Tibial nerve (tissue), 4 donors: ENCODE results near the gene FAM174A. TPM values are rescaled to one million over a fixed set of nuclear protein-coding genes. Genes with fewer than 3 reads are reported as not detected.

ENCODE experiments used
- DNase-seq, 2 donors: peaks; one replicate each; pipeline ENCODE4 v3.0.0-alpha.2; 2019; ENCODE audit warnings: low spot score in 2 of 2
- H3K27ac ChIP-seq, 4 donors: fragments of 200-600 bp; sonication (generic) in 3 of 4; one replicate each; pipeline ENCODE4 v1.5.1; 2017 to 2019; ENCODE audit warnings: mild to moderate bottlenecking in 1 of 4
- H3K27me3 ChIP-seq, 2 donors: fragments of 200-600 bp; sonication (generic) in 1 of 2; one replicate each; pipeline versions ENCODE4 v1.5.1 to v1.6.0; 2017 to 2019
- H3K36me3 ChIP-seq, 3 donors: fragments of 200-600 bp; sonication (generic); one replicate each; pipeline ENCODE4 v1.5.1; 2018 to 2019
- H3K4me1 ChIP-seq, 4 donors: fragments of 200-600 bp; sonication (generic) in 3 of 4; one replicate each; pipeline ENCODE4 v1.5.1; 2017 to 2019
- H3K4me3 ChIP-seq, 4 donors: fragments of 200-600 bp; sonication (generic) in 3 of 4; one replicate each; pipeline ENCODE4 v1.5.1; 2017 to 2019; ENCODE audit warnings: mild to moderate bottlenecking in 1 of 4, moderate library complexity in 1 of 4
- H3K9me3 ChIP-seq, 4 donors: fragments of 200-600 bp; sonication (generic) in 3 of 4; one replicate each; pipeline ENCODE4 v1.5.1; 2017 to 2019
- EP300 ChIP-seq, 2 donors: sonication (generic); formaldehyde crosslinking; IDR thresholded peaks; one replicate each; pipeline ENCODE4 v1.6.1; 2017; ENCODE audit warnings: antibody characterized with exemption in 2 of 2, mild to moderate bottlenecking in 1 of 2
- POLR2A ChIP-seq, 2 donors: fragments of 450-650 bp; IDR thresholded peaks; one replicate each; pipeline ENCODE4 v1.6.1; 2017; ENCODE audit warnings: antibody characterized with exemption in 2 of 2, mild to moderate bottlenecking in 2 of 2, moderate library complexity in 2 of 2
- WGBS, 2 donors: methylation state at CpG; one replicate each; pipeline ENCODE4 v1.1.5; 2018; 5-methylcytosine and 5-hydroxymethylcytosine counted together
- total RNA-seq, 4 donors: library from RNA; depleted of rRNA; stranded (reverse); fragments of >200 nt; gene quantifications; one replicate each; pipeline ENCODE4 v1.1.0, GENCODE V29; 2016
- TF ChIP-seq, protein P1 (sequence below), 5 experiments: fragments of 200-600 bp in 3 of 5; fragments of 450-650 bp in 2 of 5; sonication (generic) in 3 of 5; IDR thresholded peaks; one replicate each; pipeline ENCODE4 v1.5.1; 2016 to 2019; ENCODE audit warnings: antibody characterized with exemption in 5 of 5, mild to moderate bottlenecking in 3 of 5, moderate library complexity in 2 of 5

The FAM174A gene
- total RNA-seq, 4 donors from 2014 or later = 39.5 to 66.9 (median 45.5) TPM

DNA sequence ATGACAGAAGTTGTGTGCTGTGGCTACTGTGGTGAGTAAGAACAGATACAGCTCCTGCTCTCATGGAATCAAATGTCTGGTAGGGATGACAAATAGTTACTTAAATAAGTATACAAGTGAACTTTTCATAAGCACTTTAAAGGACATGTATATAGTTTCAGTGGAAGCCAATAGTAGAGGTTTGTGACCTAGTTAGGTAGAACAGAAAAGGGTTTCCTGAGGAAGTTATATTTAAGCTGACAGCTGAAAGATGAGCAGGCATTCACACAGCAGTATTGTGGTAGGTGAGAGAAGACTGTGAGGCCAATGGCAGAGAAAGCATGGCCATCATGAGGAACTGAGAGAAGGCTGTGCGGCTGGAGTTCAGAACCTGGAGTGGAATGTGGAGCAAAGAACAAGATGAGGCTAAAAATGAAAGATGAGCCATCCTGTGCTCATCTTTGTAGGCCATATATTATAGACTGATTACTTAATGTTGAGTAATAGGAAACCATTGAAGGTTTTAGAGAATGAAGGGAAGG, 15.4 kb downstream of the FAM174A start:
- Histone ChIP-seq H3K4me1 (no peaks in the 10 kb centered on the region), H3K27ac (no peak overlapping the region), H3K9me3 (no peaks in the 10 kb centered on the region), H3K4me3 (no peak overlapping the region), H3K36me3 (no peaks in the 10 kb centered on the region), H3K27me3 (no peaks in the 10 kb centered on the region)
- 80 to 89% methylated on average over 1 of the region's 1 CpG for WGBS, 2 donors
- TF ChIP-seq, protein P1, sequence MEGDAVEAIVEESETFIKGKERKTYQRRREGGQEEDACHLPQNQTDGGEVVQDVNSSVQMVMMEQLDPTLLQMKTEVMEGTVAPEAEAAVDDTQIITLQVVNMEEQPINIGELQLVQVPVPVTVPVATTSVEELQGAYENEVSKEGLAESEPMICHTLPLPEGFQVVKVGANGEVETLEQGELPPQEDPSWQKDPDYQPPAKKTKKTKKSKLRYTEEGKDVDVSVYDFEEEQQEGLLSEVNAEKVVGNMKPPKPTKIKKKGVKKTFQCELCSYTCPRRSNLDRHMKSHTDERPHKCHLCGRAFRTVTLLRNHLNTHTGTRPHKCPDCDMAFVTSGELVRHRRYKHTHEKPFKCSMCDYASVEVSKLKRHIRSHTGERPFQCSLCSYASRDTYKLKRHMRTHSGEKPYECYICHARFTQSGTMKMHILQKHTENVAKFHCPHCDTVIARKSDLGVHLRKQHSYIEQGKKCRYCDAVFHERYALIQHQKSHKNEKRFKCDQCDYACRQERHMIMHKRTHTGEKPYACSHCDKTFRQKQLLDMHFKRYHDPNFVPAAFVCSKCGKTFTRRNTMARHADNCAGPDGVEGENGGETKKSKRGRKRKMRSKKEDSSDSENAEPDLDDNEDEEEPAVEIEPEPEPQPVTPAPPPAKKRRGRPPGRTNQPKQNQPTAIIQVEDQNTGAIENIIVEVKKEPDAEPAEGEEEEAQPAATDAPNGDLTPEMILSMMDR (IDR thresholded peaks at IDR 0.05) = no peak
- TF ChIP-seq EP300 (IDR thresholded peaks at IDR 0.05) (no peak), POLR2A (IDR thresholded peaks at IDR 0.05) (no peak)
- no peak for DNase-seq

GRCh38 chr5:100551183-100551582, 16.0 kb downstream of the FAM174A start:
- Histone ChIP-seq H3K4me3 (no peak overlapping the region), H3K4me1 (no peaks in the 10 kb centered on the region), H3K27me3 (no peaks in the 10 kb centered on the region), H3K36me3 (no peaks in the 10 kb centered on the region), H3K27ac (no peak overlapping the region), H3K9me3 (no peaks in the 10 kb centered on the region)
- 94 to 97% methylated on average over 3 of the region's 3 CpGs for WGBS, 2 donors
- no peak for DNase-seq
- no peak for TF ChIP-seq POLR2A (IDR thresholded peaks at IDR 0.05)
- no peak for TF ChIP-seq EP300 (IDR thresholded peaks at IDR 0.05)
- TF ChIP-seq, protein P1 (IDR thresholded peaks at IDR 0.05) = no peak

GRCh38 chr5:100553209-100553608, 18.0 kb downstream of the FAM174A start:
- H3K4me1 ChIP-seq = no peaks in the 10 kb centered on the region
- TF ChIP-seq, protein P1 (IDR thresholded peaks at IDR 0.05) = no peak
- TF ChIP-seq EP300 (IDR thresholded peaks at IDR 0.05) (no peak), POLR2A (IDR thresholded peaks at IDR 0.05) (no peak)

DNA sequence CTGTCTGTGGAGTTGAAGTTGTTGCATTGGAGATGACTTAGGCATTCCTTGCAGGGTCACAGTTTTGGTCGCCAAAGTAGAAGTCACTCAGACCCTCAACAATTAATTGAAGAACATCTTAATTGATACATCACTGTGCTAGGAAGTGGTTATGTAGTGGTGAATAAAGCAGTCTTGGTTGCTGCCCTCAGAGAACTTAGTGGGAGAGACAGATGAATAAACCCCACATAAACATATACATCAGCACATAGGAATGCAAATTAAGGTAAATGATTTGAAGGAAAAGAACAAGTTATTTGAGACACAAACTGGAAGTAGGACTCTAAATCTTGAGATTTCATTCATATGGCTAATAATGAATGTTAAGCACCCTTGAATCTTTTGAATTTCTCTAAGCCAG, 25.7 kb downstream of the FAM174A start:
- H3K9me3 ChIP-seq = no peaks in the 10 kb centered on the region
- TF ChIP-seq, protein P1 (IDR thresholded peaks at IDR 0.05) = no peak
- TF ChIP-seq EP300 (IDR thresholded peaks at IDR 0.05) (no peak), POLR2A (IDR thresholded peaks at IDR 0.05) (no peak)
- peaks cover 0 to 40% (median 0%) of the 10 kb centered on the region in 3 donors for H3K36me3 ChIP-seq
- H3K4me1 ChIP-seq = no peaks in the 10 kb centered on the region
- no peak for DNase-seq
- no peak overlapping the region for H3K27ac ChIP-seq
- no peak overlapping the region for H3K4me3 ChIP-seq
- WGBS, 2 donors = 77 to 92% methylated on average over 1 of the region's 1 CpG
- H3K27me3 ChIP-seq = no peaks in the 10 kb centered on the region

More at GRCh38 chr5:100553209-100553608, 18.0 kb downstream of the FAM174A start:
- Histone ChIP-seq H3K9me3 (no peaks in the 10 kb centered on the region), H3K4me3 (no peak overlapping the region), H3K36me3 (no peaks in the 10 kb centered on the region), H3K27ac (no peak overlapping the region), H3K27me3 (no peaks in the 10 kb centered on the region)
- DNase-seq = no peak

DNA sequence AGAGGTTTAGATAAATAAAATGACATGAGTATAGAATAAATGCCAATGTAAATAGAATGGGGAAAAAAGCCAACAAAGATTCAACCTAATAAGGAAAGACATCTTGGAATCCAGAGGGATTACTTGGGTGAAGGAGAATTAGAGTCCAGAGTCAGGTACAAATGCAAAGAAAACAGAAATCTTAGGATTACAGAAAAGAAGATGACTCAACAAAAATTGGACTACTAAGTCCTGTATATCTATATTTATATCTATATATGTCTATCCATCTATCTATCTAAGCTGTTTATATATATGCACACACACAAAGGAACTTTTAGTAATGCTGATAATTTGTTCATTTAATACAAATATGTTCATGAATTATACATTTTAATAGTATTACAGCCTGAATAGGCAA, 27.6 kb downstream of the FAM174A start:
- no peaks in the 10 kb centered on the region for H3K4me1 ChIP-seq
- DNase-seq = no peak
- no peak overlapping the region for H3K4me3 ChIP-seq
- H3K27ac ChIP-seq = no peak overlapping the region
- no peaks in the 10 kb centered on the region for H3K27me3 ChIP-seq
- no peaks in the 10 kb centered on the region for H3K9me3 ChIP-seq
- TF ChIP-seq, protein P1 (IDR thresholded peaks at IDR 0.05) = no peak
- no peak for TF ChIP-seq EP300 (IDR thresholded peaks at IDR 0.05)
- no peak for TF ChIP-seq POLR2A (IDR thresholded peaks at IDR 0.05)
- H3K36me3 ChIP-seq = peaks cover 0 to 46% (median 0%) of the 10 kb centered on the region in 3 donors
